Motor neuron (in vitro differentiated cells): Measurements from ENCODE around the gene FUT7. TPM values are rescaled to one million over a fixed set of nuclear protein-coding genes. Genes with fewer than 3 reads are reported as not detected.

Experiments used
- ATAC-seq, 8 experiments: fragments of 200-7000 bp; cut with Tn5 transposase; replicated peaks in 6 of 8; 2 replicates each; pipeline ENCODE4 v1.8.0; 2021; ENCODE audit warnings: mild to moderate bottlenecking in 8 of 8, moderate library complexity in 8 of 8
- H3K27ac ChIP-seq, 2 donors: fragments of 250-450 bp; sonication (Bioruptor Pico); 2 replicates each; pipeline ENCODE4 v1.9.0; 2021; ENCODE audit warnings: antibody characterized with exemption in 2 of 2, mild to moderate bottlenecking in 2 of 2, moderate library complexity in 1 of 2
- H3K4me1 ChIP-seq, 2 donors: fragments of 250-450 bp; sonication (Bioruptor Pico); replicated peaks in 1 of 2; 2 replicates each; pipeline ENCODE4 v1.6.1; 2021; ENCODE audit warnings: antibody characterized with exemption in 2 of 2, mild to moderate bottlenecking in 2 of 2, moderate library complexity in 1 of 2
- H3K4me3 ChIP-seq, 5 donors: fragments of 250-450 bp; sonication (Bioruptor Pico); 2 replicates each; pipeline ENCODE4 v1.9.0; 2021; ENCODE audit warnings: antibody characterized with exemption in 5 of 5, mild to moderate bottlenecking in 5 of 5, moderate library complexity in 4 of 5
- whole genome bisulfite sequencing, 10 experiments: fragments of 450-650 bp; shearing (Covaris generic); methylation state at CpG; one replicate each; pipeline ENCODE4 v1.0.0; 2022; 5-methylcytosine and 5-hydroxymethylcytosine counted together
- in situ Hi-C, 9 experiments: fragments of 400-800 bp; cut with MboI; loops; one replicate each; pipeline ENCODE4 v1.15.0; 2021; ENCODE audit warnings: low sequenced_read_pairs in 9 of 9, low pct_unique_long_range_greater_than_20kb in 2 of 9; ENCODE audit not compliant: unreplicated experiment in 9 of 9
- total RNA-seq, 8 experiments: library from RNA; unstranded; fragments of 300-600 nt; gene quantifications; 2 replicates each; pipeline versions ENCODE4 v1.2.3 to v1.2.4, GENCODE V29; 2022

FUT7 gene
- total RNA-seq, 8 experiments from 2014 or later: 0.08 to 1.0 (median 0.25) TPM; not detected in 1

GRCh38 chr9:137015540-137015930, 16.4 kb downstream of the FUT7 start:
- Histone ChIP-seq H3K27ac (no peak overlapping the region), H3K4me3 (no peak overlapping the region), H3K4me1 (no peaks in the 10 kb centered on the region)
- WGBS, 10 experiments: 98% methylated on average over 8 of the region's 25 CpGs; no CpG with 5 or more reads in 9 of the 10 experiments
- in situ Hi-C loops: no loop called here
- no peak for ATAC-seq

DNA sequence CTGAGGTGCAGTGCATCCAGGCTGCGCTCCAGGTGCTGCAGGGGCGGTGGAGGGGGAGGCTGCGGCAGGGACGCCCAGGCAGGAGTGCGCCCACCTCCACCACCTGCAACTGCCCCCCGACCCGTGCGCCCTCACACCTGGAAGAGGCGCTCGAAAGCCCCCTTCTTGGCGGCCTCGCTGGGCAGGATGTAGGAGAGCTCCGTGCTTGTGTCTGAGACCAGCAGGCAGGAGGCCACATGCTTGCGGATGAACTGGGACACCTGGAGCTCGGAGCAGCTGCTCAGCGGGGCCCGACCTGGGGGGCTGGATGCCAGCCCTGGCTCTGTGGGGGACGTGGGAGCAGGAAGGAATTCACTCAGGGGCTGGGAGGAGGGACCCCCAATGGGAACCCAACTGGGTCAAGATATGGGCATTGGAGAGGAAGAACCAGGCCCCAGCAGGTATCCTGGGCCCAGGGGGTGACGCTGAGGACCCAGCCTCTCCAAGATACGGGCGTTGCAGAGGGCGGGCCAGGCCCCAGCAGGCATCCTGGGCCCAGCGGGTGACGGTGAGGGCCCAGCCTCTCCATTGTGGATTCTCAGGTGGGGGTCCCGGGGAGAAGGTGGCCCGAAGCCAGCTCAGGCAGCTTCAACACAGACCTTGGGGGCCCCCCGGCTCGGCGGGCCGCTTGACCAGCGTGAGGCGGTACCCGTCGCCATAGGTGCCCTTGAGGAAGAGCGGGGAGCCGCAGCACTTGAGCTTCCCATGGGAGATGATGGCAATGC, 16.9 kb downstream of the FUT7 start:
- Histone ChIP-seq H3K27ac (no peak overlapping the region), H3K4me3 (no peak overlapping the region), H3K4me1 (no peaks in the 10 kb centered on the region)
- no peak for ATAC-seq
- WGBS, 10 experiments: 82 to 95% methylated on average over 4 of the region's 36 CpGs; no CpG with 5 or more reads in 8 of the 10 experiments
- in situ Hi-C loops: no loop called here

DNA sequence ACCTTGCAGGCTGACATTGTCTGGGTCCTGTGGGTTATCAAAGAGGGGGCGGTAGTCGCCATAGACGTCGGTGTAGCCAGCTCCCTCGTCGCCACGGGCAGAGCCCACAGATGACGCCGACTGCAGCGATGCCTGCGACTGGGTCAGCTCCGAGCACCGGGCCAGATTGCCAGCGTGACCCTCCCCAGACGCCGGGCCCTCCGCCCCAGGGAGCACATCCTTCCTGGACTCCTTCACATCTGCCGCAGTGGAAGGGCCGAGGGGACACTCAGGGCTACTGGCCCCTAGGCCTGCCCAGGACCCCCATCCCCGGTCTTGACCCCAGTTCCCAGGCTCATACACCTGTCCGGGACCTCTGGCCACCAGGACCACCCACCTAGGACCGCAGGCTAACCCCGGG, 17.7 kb downstream of the FUT7 start:
- Histone ChIP-seq H3K4me3 (no peak overlapping the region), H3K4me1 (no peaks in the 10 kb centered on the region), H3K27ac (no peak overlapping the region)
- in situ Hi-C loops: no loop called here
- peak in 1 of 8 experiments; percentile 1 for ATAC-seq
- WGBS, 10 experiments: no CpG with 5 or more reads among the region's 23 CpGs

DNA sequence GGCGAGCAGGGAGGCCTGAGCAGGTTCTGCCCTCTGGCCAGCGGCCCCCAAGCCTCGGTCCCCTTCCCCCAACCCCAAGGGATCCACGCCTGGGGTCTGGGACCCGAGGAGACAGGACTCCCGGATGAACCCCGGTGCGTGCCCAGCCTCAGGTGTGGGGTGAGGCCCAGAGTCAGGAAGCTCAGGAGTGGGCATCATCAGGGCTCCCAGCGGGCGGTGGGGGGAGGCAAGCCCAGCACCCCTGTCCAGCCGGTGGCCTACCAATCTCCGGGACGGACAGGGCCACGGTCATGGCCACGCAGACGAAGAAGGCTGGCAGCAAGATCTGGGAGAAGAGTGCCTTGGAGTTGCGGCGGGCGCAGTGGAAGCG, 18.3 kb downstream of the FUT7 start:
- Histone ChIP-seq H3K27ac (no peak overlapping the region), H3K4me3 (no peak overlapping the region), H3K4me1 (no peaks in the 10 kb centered on the region)
- WGBS, 10 experiments: 93% methylated on average over 3 of the region's 20 CpGs; no CpG with 5 or more reads in 9 of the 10 experiments
- peak in 1 of 8 experiments; percentile 3 for ATAC-seq
- in situ Hi-C loops: no loop called here

GRCh38 chr9:137012694-137013570, 19.0 kb downstream of the FUT7 start:
- in situ Hi-C loops: no loop called here
- peak in 2 of 8 experiments; percentile 30 to 34 for ATAC-seq
- Histone ChIP-seq H3K4me3 (no peak overlapping the region), H3K4me1 (no peaks in the 10 kb centered on the region), H3K27ac (no peak overlapping the region)
- 93% methylated on average over 3 of the region's 67 CpGs; no CpG with 5 or more reads in 9 of the 10 experiments for WGBS, 10 experiments

GRCh38 chr9:137011907-137012675, 19.8 kb downstream of the FUT7 start:
- Histone ChIP-seq H3K27ac (no peak overlapping the region), H3K4me3 (no peak overlapping the region), H3K4me1 (no peaks in the 10 kb centered on the region)
- in situ Hi-C loops: no loop called here
- no peak for ATAC-seq
- WGBS, 10 experiments: 0 to 100% (median 93%) methylated on average over 1 to 17 of the region's 39 CpGs; no CpG with 5 or more reads in 7 of the 10 experiments

- in situ Hi-C loops: no loop called here
- ATAC-seq: no peak
- no CpG with 5 or more reads among the region's 24 CpGs for WGBS, 10 experiments
- no peaks in the 10 kb centered on the region for H3K4me1 ChIP-seq
- H3K4me3 ChIP-seq: no peak overlapping the region
- no peak overlapping the region for H3K27ac ChIP-seq
These were observed 20.7 kb downstream of the FUT7 start for GRCh38 chr9:137011156-137011555.

- in situ Hi-C loops: no loop called here
- 60% methylated on average over 1 of the region's 49 CpGs; no CpG with 5 or more reads in 9 of the 10 experiments for WGBS, 10 experiments
- H3K27ac ChIP-seq: no peak overlapping the region
- H3K4me3 ChIP-seq: no peak overlapping the region
- H3K4me1 ChIP-seq: no peaks in the 10 kb centered on the region
- ATAC-seq: no peak
These were observed 21.8 kb downstream of the FUT7 start for GRCh38 chr9:137009938-137010732.

GRCh38 chr9:137009217-137009616, 22.7 kb downstream of the FUT7 start:
- Histone ChIP-seq H3K4me3 (no peak overlapping the region), H3K4me1 (no peaks in the 10 kb centered on the region), H3K27ac (no peak overlapping the region)
- WGBS, 10 experiments: no CpG with 5 or more reads among the region's 18 CpGs
- no peak for ATAC-seq
- in situ Hi-C loops: no loop called here

- Histone ChIP-seq H3K27ac (no peak overlapping the region), H3K4me1 (no peaks in the 10 kb centered on the region), H3K4me3 (no peak overlapping the region)
- in situ Hi-C loops: no loop called here
- peak in 1 of 8 experiments; percentile 5 for ATAC-seq
- whole genome bisulfite sequencing, 10 experiments: 100% methylated on average over 2 of the region's 22 CpGs; no CpG with 5 or more reads in 9 of the 10 experiments
These were observed 23.6 kb downstream of the FUT7 start for GRCh38 chr9:137008312-137008711.

DNA sequence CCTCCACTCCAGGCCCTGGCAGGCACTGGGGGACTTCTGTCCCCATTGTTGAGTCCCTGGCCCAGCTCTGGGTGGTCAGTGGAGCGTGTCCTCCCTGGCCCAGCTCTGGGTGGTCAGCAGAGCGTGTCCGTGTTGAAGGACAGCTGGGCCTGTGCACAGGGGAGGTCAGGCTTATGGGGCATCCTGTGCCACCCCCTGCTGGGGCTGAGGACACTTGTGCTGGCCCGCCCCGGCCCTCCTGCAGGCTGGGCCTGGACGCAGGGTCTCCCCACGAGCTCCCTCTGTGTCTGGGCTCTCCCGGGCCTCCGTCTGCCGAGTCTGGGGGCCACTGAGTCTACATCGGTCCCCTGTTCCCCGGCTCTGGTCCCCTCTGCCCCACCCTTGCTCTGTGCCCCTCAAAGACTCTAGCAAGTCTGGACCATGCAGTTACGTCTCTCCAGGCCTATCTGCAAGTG, 24.0 kb downstream of the FUT7 start:
- Histone ChIP-seq H3K4me3 (no peak overlapping the region), H3K4me1 (no peaks in the 10 kb centered on the region), H3K27ac (no peak overlapping the region)
- WGBS, 10 experiments: no CpG with 5 or more reads among the region's 13 CpGs
- in situ Hi-C loops: no loop called here
- ATAC-seq: peak in 4 of 8 experiments; percentile 5 to 22 (median 16)

GRCh38 chr9:137007108-137007815, 24.6 kb downstream of the FUT7 start:
- Histone ChIP-seq H3K27ac (no peak overlapping the region), H3K4me1 (no peaks in the 10 kb centered on the region), H3K4me3 (no peak overlapping the region)
- peak in 6 of 8 experiments; percentile 8 to 48 (median 21) for ATAC-seq
- in situ Hi-C loops: no loop called here
- WGBS, 10 experiments: 90% methylated on average over 2 of the region's 30 CpGs; no CpG with 5 or more reads in 9 of the 10 experiments
